GM21528 (cell line): ENCODE measurements around the gene UNC13D.
"Not testable (repeated sequence)": the region's sequence is repeated elsewhere in the genome, so short reads cannot be mapped to it uniquely, and the experiment has no call there.

Experiments used
- ATAC-seq: cut with Tn5 transposase; IDR thresholded peaks from one replicate; pipeline ENCODE4 v1.9.1; 2021; ENCODE audit warnings: mild to moderate bottlenecking, moderate library complexity; ENCODE audit not compliant: unreplicated experiment, low FRiP score

The UNC13D gene

DNA sequence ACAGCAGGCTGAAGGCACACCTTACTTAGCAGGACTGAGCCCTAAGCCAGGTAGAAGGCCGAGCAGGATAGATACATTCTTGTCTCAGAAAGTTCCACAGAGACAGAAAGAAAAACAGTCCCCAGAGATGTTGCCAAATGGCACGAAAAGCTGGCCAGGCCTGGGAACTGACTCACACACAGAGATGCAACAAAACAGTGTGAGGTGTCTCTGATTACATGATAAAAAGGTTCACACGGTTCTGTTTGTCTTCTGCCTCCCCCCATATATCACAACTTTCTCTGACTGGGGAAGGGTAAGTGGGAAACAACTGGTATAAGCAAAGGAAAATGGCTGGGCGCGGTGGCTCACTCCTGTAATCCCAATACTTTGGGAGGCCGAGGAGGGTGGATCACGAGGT, 9.2 kb upstream of the UNC13D start:
- no peak for ATAC-seq

DNA sequence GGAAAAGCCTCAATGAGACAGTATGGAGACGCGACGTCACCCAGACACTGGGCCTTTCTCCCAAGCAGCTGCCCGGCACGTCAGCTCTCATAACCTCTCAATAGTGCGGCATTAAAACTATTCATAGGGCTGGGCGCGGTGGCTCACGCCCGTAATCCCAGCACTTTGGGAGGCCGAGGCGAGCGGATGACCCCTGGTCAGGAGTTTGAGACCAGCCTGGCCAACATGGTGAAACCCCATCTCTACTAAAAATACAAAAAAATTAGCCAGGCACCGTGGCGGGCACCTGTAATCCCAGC, 7.4 kb upstream of the UNC13D start:
- ATAC-seq, result not testable (repeated sequence)

DNA sequence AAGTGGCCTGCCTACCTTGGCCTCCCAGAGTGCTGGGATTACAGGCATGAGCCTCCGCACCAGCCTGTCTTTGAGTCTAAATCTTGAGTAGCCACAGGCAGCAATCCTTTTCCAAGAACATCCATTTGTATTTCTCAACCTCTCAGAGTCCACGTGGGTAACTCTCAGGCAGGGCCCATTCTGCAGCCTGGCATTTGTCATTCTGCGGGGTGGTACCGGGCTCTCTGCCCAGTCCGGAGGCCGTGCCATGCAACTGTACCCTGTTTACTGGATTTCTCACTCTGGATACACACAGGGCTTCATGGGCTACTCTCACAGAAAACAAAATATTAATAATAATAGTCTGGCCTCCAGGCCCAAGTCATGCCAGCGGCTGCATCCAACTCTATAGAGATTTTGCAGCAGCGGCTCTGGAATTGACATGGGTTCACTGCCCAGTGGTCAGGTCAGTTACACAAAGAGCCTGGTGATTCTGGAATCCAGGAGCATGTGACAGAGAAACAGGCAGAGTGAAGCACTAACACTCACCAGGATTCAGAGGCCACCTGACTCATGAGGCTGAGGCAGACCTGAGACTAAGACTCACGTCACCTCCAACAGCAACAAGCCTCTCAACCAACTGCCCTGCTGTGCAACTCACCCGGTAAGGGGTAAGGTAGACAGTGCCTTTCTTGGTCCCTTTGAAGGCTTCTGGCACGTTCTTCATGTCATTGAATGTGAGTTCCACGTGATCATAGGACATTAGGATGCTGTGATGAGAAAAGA, 6.9 kb upstream of the UNC13D start:
- no peak for ATAC-seq

GRCh38 chr17:75849724-75850123, 5.5 kb upstream of the UNC13D start:
- no peak for ATAC-seq

- no peak for ATAC-seq
Observed at GRCh38 chr17:75849279-75849646, 5.1 kb upstream of the UNC13D start.

- no peak for ATAC-seq
Observed at GRCh38 chr17:75848523-75849278, 4.5 kb upstream of the UNC13D start.

DNA sequence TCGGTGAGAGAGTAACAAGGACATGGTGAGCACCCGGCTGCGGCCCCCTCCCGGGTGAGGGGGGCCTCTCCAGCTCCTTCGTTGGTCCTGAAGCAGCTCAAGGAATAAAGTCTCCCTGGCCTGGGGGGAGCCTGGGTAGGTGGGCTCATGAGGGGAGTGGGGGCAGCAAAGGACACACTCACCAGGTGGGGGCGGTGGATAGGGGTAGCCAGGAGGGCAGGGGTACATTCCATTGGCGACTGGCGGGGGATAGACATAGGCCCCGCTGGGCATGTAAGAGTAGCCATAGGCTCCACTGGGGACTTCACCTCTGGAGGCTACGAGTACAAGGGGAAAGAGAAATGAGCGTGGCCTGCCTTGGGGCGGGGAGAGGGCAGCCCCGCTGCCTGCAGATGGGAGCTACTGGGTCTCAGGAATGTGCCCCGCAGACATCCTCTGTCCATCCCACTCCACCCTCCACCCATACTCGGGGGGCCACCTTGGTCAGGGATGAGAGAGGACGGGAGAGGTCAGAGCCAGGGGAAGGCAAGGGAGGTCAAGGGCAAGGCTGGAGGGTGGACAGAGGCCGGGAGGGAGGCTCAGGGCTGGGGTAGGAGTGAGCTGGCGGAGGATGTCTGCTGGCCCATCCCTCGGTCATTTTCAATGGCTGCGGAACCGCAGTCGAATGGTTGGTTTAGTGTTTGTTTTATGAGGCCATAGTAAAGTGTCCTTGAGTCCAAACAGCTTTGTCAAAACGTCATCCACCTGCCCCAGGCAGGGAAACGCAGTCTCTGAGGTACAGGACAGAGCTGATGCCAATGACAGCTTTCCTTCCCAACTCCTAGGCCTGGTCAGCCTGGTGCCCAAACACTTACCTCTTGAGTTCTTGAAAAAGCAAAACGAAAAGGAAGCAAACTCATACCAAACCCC, 3.7 kb upstream of the UNC13D start:
- no peak for ATAC-seq

GRCh38 chr17:75846692-75847613, 2.7 kb upstream of the UNC13D start:
- no peak for ATAC-seq

DNA sequence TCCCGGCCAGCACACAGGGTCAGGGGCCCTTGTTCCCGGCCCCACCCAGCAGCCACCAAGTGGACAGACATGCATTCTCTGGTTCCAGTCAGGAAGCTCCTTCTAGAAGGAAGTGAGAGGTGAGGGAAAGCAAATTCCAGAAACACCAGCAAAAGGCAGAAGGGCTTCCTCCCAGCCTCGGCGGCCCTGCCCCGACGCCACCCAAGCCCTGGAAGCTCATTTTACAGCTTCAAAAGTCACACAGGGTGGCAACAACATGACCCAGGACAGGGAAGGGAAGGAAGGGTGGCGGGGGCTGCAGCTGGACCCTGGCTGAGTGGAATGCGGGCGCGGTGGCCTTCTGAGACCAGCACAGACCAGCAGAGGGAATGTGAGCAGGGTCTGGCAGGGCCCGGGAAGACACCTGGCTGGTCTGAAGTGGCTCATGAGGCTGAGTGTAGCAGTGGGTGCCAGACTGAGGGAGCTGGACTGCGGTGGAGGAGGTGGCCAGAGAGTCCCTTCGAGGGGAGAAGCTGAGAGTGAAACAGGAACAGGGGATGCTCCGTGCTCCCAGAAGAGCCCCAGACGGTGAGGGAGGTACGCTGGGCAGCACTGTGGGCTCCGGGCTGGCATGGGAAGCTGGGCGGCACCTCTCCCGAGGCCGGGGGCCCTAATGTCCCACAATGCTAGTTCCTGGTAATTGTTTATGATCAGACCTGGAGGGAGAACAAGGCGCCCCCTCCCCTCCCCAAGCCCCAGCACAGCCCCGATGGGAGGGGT, 1.9 kb upstream of the UNC13D start:
- ATAC-seq, result no peak

DNA sequence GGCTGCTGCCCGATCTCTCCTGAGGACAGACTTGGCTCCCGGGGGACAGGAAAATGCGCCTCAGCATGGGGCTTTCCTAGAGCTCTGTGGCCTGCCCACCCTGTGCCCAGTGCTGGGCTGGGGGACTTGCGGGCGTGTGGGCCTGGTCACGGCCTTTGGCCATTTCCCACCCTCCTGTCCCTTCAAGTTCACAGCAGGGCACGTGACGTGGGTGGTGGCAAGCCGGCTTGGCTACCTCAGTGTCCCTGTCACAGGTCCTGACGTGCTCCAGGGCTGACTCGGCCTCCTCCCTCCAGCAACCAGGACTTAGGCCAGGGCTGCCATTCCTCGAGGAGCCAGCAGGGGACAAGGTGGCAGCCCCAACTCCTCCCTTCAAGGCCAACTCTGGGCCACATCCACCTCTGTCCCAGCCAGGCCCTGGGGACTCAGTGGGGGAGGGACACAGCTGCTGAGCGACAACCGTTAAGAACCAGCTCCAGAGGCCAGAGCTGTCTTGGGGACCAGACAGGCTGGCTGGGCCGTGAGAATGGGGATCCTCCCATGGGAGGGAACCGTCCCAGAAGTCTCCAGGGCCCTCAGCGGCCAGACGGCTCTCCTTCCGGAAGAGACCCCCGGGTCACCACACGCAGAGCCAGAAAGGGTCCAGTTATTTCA, 981 bp upstream of the UNC13D start:
- ATAC-seq, result no peak

DNA sequence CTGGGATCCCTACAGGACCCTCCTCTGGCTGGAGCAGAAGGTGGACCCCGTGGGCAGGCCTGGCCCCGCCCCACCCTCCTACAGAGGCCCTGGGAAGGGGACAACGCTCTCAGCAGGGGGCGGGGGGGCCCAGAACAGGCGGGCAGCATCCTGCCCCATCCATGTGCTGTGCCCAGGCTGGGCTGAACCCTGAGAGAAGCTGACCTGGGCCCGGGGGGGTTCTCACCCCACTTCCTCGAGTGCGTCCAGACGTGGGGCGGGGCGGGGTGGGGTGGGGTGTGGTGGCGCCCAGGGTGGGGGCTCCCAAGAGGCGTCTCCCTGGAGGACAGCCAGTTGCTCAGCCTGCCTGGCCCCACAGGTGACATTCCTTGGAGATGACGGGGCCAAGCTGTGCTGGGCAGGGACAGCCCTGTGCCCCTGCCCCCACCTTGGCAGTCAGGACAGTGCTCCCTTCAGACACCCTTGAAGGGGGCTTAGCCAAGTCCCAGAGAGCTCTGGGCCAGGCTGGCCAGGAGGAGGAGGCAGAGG, 390 bp upstream of the UNC13D start:
- no peak for ATAC-seq

DNA sequence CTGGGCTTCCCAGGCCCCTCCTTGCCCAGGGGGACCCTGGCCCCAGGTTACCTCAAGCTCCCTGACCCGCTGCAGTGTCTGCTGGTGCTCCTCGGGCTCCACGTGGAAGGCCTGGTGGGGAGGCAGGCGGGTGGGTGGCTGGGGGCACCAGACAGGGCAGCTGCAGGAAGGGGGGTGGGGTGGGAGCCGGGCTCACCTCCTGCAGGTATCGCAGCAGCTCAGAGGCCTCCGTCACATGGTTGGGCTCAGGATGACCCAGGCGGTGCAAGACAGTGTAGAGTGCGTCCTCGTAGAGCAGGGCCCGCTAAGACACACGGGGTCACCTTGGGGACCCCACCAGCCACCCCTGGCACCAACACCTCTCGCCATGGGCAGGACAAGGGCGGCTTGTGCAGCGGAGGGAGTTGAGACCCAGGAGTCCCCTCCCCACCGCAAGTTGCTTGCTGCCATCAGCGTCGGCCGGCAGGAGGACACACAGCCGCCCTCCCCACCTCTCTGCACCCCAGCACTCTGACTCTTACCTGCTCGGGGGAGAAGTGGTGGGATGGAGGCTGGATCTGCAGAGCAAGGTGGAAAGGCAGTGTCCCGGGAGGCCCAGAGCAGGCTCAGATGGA, 1.1 kb downstream of the UNC13D start:
- no peak for ATAC-seq

GRCh38 chr17:75842411-75842810, 1.8 kb downstream of the UNC13D start:
- ATAC-seq, result no peak

- ATAC-seq, result no peak
Observed at GRCh38 chr17:75840799-75841164, 3.4 kb downstream of the UNC13D start.

GRCh38 chr17:75839942-75840798, 4.0 kb downstream of the UNC13D start:
- ATAC-seq, result no peak

DNA sequence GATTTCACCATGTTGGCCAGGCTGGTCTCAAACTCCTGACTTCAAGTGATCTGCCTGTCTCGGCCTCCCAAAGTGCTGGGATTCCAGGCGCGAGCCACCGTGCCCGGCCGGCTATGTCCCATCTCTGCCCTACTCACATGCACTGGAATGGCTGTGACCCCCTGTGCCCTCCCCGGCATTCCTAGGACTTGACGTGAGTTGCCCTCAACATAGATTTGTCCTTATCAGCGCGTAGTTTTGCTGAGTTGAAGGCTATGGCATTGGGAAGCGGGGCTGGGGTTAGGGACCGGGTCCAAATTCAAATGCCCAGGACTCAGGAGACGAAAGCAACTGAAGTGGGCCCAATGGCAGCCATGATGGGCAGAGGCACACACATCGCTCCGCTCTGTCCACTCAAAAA, 5.8 kb downstream of the UNC13D start:
- ATAC-seq, result no peak

DNA sequence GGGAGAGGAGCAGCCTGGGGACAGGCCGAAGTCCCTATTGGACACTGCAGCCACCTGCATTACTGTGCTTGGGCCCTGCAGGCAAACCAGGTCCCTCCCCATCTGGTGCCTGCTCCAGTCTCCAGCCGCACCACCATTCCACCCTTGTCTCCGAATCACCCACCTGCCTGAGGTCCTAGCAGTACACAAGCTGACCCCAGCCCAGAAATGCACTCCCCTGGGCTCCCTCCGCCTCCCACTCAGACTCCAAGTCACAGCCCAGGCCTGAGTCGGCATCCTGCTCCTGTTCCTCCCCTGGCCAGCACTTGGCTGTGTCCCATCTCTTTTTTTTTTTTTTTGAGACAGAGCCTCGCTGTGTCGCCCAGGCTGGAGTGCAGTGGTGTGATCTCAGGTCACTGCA, 6.3 kb downstream of the UNC13D start:
- ATAC-seq, result no peak

DNA sequence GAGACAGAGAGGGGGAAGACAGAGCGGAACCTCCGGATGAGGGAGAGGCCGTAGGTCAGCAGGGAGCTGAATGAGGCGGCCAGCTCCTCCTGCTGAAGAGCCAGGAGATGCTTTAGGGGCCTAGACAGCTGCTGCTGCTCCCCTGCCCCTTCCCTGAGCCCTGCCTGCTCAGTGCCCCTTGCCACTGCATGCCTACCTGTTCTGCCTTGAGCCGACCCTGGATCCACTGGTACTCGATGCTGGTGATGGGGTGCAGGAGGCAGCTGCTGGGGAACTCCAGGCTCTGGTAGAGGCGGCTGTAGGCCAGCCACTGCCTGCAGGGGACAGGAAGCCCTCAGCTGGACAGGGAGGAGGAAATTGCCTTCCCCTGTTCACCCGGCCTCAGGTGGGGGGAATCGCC, 7.6 kb downstream of the UNC13D start:
- no peak for ATAC-seq
